HG02970 (cell line): ENCODE data around the gene PFN2.
A peak's percentile ranks its signal among the peaks of the same experiment; 100 is the strongest.
"Not testable (repeated sequence)": the region's sequence is repeated elsewhere in the genome, so short reads cannot be mapped to it uniquely, and the experiment has no call there.

Experiments used
- ATAC-seq: cut with Tn5 transposase; IDR thresholded peaks from one replicate; pipeline ENCODE4 v1.9.1; 2021; ENCODE audit warnings: mild to moderate bottlenecking, moderate library complexity, moderate number of reproducible peaks; ENCODE audit not compliant: unreplicated experiment, low FRiP score

Gene PFN2, protein sequence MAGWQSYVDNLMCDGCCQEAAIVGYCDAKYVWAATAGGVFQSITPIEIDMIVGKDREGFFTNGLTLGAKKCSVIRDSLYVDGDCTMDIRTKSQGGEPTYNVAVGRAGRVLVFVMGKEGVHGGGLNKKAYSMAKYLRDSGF

GRCh38 chr3:149970716-149971402, at the start of gene PFN2:
PFN2 (minus strand) TSS chr3:149970895; CDS start chr3:149970856, 39 bp downstream.
- peak; percentile 41 for ATAC-seq

- no peak for ATAC-seq
These were observed 45.2 kb upstream of the PFN2 start for GRCh38 chr3:150015901-150016300.

GRCh38 chr3:150014782-150015181, 44.1 kb upstream of the PFN2 start:
- no peak for ATAC-seq

GRCh38 chr3:150013801-150014200, 43.1 kb upstream of the PFN2 start:
- no peak for ATAC-seq

- no peak for ATAC-seq
These were observed 36.1 kb upstream of the PFN2 start for GRCh38 chr3:150006794-150007193.

GRCh38 chr3:150005243-150006112, 34.8 kb upstream of the PFN2 start:
- no peak for ATAC-seq

DNA sequence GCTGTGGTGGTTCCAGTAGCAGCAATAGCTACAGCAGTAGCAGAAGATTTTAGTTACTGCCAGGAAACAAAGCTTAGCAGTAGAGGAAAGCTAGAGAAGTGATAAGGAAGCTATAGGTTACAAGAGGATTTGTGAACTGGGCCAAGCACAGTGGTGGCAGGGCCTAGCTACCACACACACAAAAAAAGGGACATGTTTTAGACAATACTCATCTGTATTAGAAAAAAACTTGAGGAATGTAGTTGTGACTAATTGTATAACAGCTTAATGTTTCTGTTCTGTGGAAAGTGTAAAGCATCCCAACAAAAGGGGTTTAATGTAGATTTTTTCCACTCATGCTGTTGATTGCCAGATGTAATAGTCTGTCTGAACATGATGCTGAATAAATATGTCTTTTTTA, 29.9 kb upstream of the PFN2 start:
- ATAC-seq: no peak

GRCh38 chr3:149999421-149999820, 28.7 kb upstream of the PFN2 start:
- no peak for ATAC-seq

GRCh38 chr3:149998946-149999345, 28.3 kb upstream of the PFN2 start:
- no peak for ATAC-seq

DNA sequence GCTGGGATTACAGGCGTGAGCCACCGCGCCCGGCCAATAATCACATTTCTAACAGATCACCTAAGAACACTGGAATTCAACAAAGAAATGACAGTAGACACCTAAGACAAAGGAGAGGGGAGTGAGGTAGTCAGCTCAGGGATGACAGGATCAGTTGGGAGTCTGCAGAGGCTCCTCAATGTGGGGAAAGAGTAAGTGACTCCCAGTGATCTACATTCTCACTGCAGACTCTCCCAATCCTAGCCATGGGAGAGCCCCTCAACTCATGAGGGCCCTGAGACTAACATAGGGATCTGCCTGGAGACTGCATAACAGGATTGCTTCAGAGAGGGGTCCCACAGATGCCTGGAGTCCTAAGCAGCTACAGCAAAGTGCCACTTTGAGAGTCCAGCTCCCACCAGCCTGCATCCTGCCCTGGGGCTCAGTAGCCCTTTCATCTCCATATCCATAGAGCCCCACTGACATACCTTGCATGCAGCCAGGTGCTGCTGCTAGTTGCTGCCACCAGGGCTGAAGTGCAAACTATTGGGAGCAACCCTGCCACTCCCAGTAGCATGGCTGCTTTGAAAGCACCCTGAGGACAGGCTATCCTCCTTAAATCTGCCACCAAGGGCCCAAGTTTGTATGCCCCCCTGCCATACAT, 21.8 kb upstream of the PFN2 start:
- no peak for ATAC-seq

DNA sequence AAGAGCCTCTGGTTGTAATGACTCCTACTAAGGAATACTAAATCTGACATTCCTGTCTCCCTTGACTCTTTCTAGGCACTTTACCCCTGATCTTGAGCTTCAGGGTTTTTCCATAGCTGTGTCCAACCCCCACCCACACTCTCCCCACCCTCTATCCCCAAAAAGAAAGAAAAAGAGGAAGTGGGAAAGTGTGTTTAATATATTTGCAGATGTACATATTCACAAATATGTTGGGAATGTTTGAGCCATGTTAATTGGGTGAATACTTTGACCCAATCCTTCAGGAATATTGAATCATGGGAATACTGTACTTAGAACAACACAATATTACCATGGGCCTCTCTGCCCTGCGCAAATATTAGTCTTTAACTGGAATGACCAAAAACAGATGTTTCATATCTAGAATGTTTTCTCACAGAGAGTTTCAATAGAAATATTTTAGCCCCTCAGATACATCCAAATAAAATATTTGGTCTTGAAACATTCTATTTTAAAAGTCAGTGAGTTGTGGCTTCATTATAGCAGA, 19.8 kb upstream of the PFN2 start:
- no peak for ATAC-seq

- no peak for ATAC-seq
These were observed 18.6 kb upstream of the PFN2 start for GRCh38 chr3:149989307-149989706.

DNA sequence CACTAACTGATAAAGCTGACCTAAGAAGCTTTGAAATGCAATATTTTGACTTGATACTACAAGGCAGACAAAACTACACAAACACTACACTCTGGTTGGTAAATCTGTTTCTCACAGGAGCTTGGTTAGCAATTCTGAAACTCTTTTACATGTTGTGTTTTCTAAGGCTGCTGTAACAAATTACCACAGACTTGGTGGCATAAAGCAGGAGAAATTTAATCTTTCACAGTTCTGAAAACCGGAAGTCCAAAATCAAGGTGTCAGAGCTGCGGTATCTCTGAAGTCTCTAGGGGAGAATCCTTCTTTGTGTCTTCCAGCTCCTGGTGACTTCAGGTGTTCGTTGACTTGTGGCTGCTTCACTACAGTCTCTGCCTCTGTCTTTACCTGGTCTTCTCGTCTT, 12.9 kb upstream of the PFN2 start:
- ATAC-seq: no peak

DNA sequence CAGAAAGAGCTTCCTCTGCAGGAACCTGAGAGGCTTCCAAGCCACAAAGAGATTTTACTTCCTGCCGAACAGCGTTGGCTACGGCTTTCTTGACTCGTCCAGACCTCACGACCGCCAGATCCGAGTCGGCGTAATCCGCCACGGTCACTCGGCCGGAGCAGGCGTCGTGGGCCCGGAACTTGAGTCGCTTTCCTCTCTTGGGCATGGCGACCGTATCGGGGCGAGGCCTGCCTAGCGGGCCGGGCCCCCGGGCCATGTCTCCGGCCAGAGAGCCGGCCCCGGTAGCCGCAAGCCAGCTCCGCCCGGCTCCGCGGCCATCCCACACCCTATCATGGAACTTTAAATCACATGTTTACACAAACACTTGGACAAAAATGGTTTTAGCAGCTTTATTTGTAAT, 12.4 kb upstream of the PFN2 start:
- not testable (repeated sequence) for ATAC-seq

DNA sequence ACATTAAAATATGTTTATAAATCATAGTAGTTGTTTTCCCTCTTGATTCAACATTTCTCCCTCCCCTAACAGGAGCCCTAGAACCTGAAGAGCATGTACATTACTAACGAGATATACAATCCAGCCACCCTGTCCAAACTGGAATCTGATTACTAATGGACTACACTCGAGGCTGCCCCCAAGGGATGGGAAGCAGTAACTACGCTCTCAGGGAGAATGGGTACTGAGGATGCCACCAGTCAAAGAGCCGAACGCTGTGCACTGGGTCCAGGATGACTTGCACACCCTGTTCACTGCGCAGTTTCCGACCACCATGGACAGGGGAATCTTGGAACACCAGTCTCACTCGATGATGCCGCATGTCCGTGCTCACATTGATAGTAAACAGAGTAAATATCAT, 11.3 kb upstream of the PFN2 start:
- not testable (repeated sequence) for ATAC-seq

GRCh38 chr3:149977386-149977785, 6.7 kb upstream of the PFN2 start:
- no peak for ATAC-seq

GRCh38 chr3:149975919-149976318, 5.2 kb upstream of the PFN2 start:
- ATAC-seq: no peak

DNA sequence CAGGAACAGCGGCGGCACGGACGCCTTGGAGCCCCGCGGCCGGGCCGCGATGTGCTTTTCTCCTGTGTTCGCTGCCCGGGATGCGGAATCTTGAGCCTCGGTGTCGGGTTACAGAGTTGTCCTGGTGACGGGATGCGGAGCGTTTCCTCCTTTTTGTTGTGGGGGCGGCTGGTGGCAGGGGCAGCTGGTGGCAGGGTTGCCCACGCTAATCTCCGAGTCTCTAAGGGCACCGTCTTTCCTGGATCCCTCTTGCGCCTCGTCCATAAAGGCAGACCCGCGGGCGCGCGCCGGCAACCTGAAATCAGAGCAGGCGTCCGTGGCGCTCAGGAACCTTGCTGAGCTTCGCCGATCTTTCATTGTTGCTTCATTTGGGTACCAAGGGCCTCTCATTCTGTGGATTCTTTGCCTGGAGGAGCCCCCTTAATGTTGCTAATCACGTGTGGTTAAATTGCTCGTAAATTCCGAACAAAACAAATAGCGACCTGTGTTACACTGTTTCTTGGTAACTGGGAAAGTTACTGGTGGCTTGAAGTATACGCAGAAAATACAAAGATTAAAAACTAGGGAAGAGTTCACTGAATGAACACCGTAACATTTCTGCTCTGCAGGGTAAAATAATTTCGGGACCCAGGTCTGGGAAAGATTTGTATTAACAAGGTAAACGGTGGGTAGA, 844 bp upstream of the PFN2 start:
- no peak for ATAC-seq

DNA sequence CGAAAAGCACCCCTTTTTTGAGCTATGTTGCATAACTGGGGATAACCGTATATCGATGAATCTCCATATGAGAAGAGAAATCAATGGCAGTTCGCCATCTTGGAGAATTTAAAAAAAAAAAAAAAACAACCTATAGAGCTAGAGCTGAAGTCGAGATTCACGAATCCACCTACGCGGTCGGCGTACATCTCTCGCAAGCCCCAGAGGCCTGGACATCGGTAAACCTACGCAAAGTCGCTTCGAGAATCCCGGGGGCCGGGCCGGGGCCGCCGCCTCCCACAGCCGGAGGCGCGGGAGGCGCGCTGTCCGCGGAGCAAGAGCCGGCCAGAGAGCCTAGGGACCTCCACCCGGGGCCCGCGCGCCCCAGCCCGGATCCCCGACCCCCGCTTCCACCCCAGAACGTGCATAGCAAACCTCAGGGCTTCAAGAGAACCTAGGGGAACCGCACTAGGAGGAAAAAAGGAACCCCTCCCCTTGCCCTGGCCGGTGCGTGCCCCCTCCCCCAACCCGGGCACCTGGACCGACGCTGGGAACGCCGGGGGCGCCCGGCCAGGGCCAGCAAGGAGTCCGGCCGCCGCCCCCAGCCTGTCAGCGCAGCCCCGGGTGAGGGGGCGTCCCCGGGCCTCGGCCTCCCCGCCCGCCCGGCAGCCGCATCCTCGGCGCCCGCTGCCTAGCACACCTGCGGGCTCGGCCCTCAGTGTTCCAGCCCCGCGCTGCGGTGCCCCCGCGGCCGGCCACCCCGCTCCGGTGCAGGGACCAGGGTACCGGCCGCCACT, 567 bp downstream of the PFN2 start:
- ATAC-seq: peak; percentile 71
